ENCODE measurements around the gene TM4SF20. TPM values are rescaled to one million over a fixed set of nuclear protein-coding genes. Genes with fewer than 3 reads are reported as not detected.

Gene TM4SF20
- total RNA-seq, 2 experiments from 2014 or later, result not detected

- H3K4me1 ChIP-seq (ENCODE audit: insufficient read depth, low read length, poor library complexity, severe bottlenecking), result peaks cover 23% of the 10 kb centered on the region
- POLR2A ChIA-PET, result interaction anchor here (1.4 kb wide), 1 partner anchor 9 kb away, joined by 5 read pairs; no protein-coding TSS in a partner anchor
- no peak overlapping the region; the same call in 1 of the 2 replicates for H3K4me2 ChIP-seq (ENCODE audit: low read length)
Observed at GRCh38 chr2:227323818-227324217, 55.3 kb downstream of the TM4SF20 start.

GRCh38 chr2:227322530-227323205 is 56.4 kb downstream of the TM4SF20 start:
- peaks cover 22% of the 10 kb centered on the region for H3K79me2 ChIP-seq (ENCODE audit: insufficient read depth, low read depth, low read length)
- H3K9me2 ChIP-seq (ENCODE audit: insufficient read depth, low read length), result no peaks in the 10 kb centered on the region; the same call in 1 of the 2 replicates
- intact Hi-C loops (cut with micrococcal nuclease; ENCODE audit: unreplicated experiment), result loop anchor here (10.0 kb wide), 1 partner anchor 158 kb away; the partner anchor contains the start of genes COL4A3 and COL4A4
- TF ChIP-seq EZH2phosphoT487 (IDR thresholded peaks at IDR 0.05; ENCODE audit: borderline replicate concordance, low read depth, low read length) (no peak), CTCF (conservative IDR thresholded peaks at IDR 0.05; ENCODE audit: low read length) (no peak)
- H2AFZ ChIP-seq (ENCODE audit: low read length), result no peak overlapping the region
- H3K9me3 ChIP-seq (ENCODE audit: low read length), result peaks cover 6% of the 10 kb centered on the region; the same call in 1 of the 2 replicates
- H3K27ac ChIP-seq (ENCODE audit: low read depth, low read length, poor library complexity, severe bottlenecking), result no peak overlapping the region
- peaks cover 5% of the 10 kb centered on the region; the same call in 1 of the 2 replicates for H4K20me1 ChIP-seq (ENCODE audit: insufficient read depth, low read length)
- CTCF ChIA-PET (ENCODE audit: unreplicated experiment), result no interaction called here
- H3K4me3 ChIP-seq (ENCODE audit: low read depth, low read length, poor library complexity, severe bottlenecking), result no peak overlapping the region
- H3K36me3 ChIP-seq (ENCODE audit: insufficient read depth, low read length), result no peaks in the 10 kb centered on the region
- no TSS peak for BruUV-seq (replicated peaks)
- H3K4me1 ChIP-seq (ENCODE audit: insufficient read depth, low read length, poor library complexity, severe bottlenecking), result peaks cover 22% of the 10 kb centered on the region
- POLR2A ChIA-PET, result interaction anchor here (0.9 kb wide), 1 partner anchor 9 kb away, joined by 3 read pairs; no protein-coding TSS in a partner anchor
- no peak for DNase-seq (ENCODE audit: low spot score)
- no peak overlapping the region for H3K4me2 ChIP-seq (ENCODE audit: low read length)

More at GRCh38 chr2:227323818-227324217, 55.3 kb downstream of the TM4SF20 start:
- no TSS peak for BruUV-seq (replicated peaks)
- CTCF ChIA-PET (ENCODE audit: unreplicated experiment), result no interaction called here
- peaks cover 7% of the 10 kb centered on the region for H4K20me1 ChIP-seq (ENCODE audit: insufficient read depth, low read length)
- H3K36me3 ChIP-seq (ENCODE audit: insufficient read depth, low read length), result 0 out of 2 replicates have a peak, but pooled peaks cover 6% of the 10 kb centered on the region
- no peak for TF ChIP-seq CTCF (conservative IDR thresholded peaks at IDR 0.05; ENCODE audit: low read length)
- TF ChIP-seq EZH2phosphoT487 (IDR thresholded peaks at IDR 0.05; ENCODE audit: borderline replicate concordance, low read depth, low read length), result no peak
- no peak overlapping the region for H3K27ac ChIP-seq (ENCODE audit: low read depth, low read length, poor library complexity, severe bottlenecking)
- H3K79me2 ChIP-seq (ENCODE audit: insufficient read depth, low read depth, low read length), result peaks cover 31% of the 10 kb centered on the region
- H3K9me2 ChIP-seq (ENCODE audit: insufficient read depth, low read length), result no peaks in the 10 kb centered on the region; the same call in 1 of the 2 replicates
- no peak for DNase-seq (ENCODE audit: low spot score)
- intact Hi-C loops (cut with micrococcal nuclease; ENCODE audit: unreplicated experiment), result loop anchor here (10.0 kb wide), 1 partner anchor 159 kb away; the partner anchor contains the start of genes COL4A3 and COL4A4
- H2AFZ ChIP-seq (ENCODE audit: low read length), result peak overlapping the region; percentile 100; the same call in 1 of the 2 replicates
- no peak overlapping the region for H3K4me3 ChIP-seq (ENCODE audit: low read depth, low read length, poor library complexity, severe bottlenecking)
- H3K9me3 ChIP-seq (ENCODE audit: low read length), result peaks cover 6% of the 10 kb centered on the region; the same call in 1 of the 2 replicates

All from OCI-LY7 (cell line).